Endothelial cell of hepatic sinusoid (primary cell): ENCODE measurements around the gene CRYGS.
"Not testable (repeated sequence)": the region's sequence is repeated elsewhere in the genome, so short reads cannot be mapped to it uniquely, and the experiment has no call there.

Experiments used
- in situ Hi-C: cut with HindIII; loops from 2 replicates; pipeline ENCODE4 v1.10.0; 2017; ENCODE audit warnings: low sequenced_read_pairs

CRYGS gene

GRCh38 chr3:186564586-186564985 lies 20.4 kb upstream of the CRYGS start:
- in situ Hi-C loops = no loop called here

GRCh38 chr3:186552408-186553031 lies 8.3 kb upstream of the CRYGS start:
- in situ Hi-C loops = no loop called here

DNA sequence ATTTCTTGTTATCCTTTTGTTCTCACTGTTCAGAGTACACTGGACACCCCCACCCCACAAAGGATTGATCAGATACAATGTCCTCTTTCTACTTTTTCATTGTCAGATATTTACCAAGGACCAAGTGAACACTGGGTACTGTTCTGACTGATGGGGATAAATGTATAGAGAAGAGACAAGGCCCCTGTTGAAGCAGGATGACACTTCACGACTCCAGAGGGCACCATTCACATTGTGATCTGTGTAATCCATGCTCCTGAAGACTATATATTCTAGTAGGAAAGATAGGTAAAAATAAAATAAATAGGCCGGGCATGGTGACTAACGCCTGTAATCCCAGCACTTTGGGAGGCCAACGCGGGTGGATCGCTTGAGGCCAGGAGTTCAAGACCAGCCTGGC lies 7.2 kb upstream of the CRYGS start:
- in situ Hi-C loops = no loop called here

DNA sequence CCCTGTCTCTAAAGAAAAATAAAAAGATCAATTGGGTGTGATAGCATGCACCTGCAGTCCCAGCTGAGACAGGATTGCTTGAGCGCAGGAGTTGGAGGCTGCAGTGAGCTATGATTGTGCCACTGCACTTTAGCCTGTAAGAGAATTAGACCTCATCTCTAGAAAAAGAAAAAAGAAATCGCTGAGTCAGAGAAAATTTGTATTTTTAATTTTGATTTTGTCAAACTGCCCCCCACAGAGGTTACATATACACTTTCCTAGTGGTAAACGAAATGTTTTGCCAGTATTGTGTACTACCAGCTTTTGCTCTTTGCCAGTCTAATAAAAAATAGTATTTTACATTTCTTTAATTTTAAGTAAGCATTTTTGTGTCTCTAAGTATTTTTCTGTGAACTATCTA lies 5.3 kb upstream of the CRYGS start:
- in situ Hi-C loops = no loop called here

DNA sequence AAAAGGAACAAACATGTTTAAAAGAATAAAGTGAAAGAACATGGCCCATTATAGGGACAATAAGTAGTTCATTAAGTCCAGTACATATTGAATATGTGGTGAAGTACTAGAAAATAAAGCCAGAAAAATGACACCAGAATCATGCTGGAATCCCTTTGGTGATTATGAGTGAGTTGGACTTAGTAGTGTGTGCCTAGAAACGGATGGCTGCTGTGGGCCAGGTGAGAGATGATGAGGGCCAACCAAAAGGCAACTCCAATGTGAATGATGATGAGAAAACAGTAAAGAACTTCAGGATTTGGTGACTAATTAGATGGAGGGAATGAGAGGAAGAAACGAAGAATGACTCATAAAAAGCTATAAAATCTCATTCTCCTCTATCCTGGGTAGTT lies 3.3 kb downstream of the CRYGS start:
- in situ Hi-C loops = no loop called here

- in situ Hi-C loops = no loop called here
Observed at GRCh38 chr3:186540221-186540834, 3.9 kb downstream of the CRYGS start.

DNA sequence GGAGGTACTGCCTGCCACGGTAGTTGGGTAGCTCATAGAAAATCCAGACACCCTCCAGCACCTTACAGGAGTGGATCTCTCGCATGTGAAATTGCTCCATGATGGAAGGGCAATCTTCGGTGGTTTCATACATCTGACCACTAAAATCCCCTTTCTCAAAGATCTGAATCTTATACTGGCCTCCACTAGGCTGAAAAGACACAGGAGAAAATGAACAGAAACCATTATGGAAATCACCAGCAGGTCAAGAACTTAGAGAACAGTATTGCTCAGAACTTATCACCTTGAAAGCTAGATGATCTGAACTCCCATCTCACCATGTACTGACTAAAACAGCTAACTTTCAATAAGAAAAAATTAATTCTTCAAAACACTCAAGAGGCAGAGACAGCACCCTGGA lies 5.4 kb downstream of the CRYGS start:
- in situ Hi-C loops = no loop called here

DNA sequence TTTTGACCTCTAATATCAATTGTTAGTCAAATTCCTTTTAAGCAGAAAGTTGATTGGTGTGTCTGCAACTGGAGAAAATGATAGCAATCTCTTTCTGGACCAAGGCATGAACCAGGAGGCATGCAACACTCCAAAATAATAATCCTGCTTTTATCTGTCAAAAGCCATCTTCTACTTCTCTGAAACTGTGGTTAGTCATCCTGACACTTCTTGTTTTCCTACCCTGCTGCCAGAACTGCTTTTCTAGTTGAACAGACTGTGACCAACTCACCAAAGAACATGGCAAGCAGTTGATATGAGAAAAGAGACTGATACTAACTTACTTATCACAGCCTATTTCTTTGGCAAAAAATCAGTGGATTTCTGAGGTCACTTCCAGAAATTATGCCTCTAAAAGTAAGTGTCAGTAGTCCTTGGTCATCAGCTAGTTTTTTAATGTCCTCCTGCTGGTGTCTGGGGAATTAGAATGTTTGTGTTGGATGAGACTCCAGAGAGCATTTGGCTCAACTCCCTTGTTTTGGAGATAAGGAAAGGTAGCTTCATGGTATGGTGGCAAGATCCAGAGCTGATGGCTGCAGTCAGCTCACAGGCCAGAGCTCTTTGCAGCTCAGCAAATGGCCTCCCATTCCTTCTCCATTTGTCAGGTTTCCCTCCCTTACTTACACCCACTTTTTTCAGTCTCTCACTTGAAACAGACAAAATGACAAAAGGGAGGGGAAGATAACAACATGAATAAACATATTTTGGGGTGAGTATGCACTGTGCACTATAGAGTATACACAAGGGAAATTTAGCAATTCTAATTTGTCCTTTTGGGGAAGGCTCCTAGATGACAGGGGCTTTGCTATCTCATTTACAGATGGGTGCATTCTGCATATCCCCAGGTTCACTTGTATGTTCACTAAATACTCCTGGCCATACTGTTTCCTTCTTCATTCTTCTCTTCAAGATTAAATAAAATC lies 7.0 kb downstream of the CRYGS start:
- in situ Hi-C loops = no loop called here

DNA sequence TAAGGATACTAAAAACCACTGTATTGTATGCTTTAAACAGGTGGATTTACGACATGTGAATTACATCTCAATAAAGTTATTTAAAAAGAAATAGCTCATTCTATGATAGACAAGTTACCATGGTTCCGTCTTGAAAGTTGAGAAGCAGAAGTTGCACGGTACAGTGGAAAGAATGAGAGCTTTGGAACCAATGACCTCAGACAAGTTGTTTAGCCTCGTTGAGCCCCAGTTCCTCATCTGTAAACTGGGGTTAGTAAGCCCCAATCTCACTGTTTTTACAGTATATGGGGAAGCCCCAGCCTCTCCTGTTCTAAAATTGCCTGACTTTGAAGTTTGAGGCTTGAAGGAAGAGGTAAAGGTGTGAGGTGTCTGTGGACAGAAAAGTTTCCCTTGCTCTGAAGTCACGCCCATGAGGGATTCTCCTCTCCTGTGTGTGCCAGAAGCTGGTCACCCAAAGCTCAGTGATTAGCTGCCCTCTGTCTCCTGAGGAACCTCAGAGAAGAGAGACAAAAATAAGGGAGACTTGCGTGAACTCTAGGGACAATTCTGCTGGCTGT lies 10.0 kb downstream of the CRYGS start:
- in situ Hi-C loops = no loop called here

DNA sequence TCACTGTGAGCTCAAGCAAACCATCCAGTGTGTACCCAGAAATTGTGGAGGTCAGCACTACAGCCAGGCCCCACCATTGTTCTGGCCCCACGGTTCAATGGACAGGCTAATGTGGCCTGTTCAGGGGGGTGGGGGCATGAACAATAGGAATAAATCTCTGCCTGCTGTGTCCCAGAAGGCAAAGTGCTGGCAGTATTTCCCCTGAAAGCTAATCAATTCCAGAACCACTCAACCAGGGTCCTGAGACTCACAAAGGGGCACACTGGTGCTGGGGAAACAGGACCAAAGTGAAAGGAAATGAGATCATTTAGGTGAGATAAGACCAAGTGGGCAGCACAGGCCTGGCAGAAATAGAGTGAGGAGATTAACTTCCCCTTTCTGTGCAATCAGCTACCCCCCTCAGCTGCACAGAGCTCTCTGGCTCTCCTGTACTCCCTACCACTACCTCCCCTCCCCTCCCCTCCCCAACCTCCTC lies 11.5 kb downstream of the CRYGS start:
- in situ Hi-C loops = no loop called here

GRCh38 chr3:186531694-186532093 lies 12.5 kb downstream of the CRYGS start:
- in situ Hi-C loops = not testable (repeated sequence)

DNA sequence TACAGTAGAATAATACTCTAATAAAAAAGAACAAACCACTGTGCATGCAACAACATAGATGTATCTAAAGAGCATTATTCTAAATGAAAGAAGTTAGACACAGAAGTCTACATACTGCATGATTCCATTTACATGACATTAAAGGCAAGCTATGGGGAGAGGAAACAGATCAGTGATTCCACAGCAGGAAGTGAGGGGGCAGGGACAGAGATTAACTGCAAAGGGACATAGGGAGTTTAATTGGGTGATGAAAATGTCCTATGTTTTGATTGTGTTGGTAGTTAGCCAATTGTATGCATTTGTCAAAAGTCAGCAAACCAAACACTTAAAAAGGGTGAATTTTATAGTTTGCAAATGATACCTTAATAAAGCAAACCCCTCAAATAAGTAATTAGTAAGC lies 13.8 kb downstream of the CRYGS start:
- in situ Hi-C loops = no loop called here

DNA sequence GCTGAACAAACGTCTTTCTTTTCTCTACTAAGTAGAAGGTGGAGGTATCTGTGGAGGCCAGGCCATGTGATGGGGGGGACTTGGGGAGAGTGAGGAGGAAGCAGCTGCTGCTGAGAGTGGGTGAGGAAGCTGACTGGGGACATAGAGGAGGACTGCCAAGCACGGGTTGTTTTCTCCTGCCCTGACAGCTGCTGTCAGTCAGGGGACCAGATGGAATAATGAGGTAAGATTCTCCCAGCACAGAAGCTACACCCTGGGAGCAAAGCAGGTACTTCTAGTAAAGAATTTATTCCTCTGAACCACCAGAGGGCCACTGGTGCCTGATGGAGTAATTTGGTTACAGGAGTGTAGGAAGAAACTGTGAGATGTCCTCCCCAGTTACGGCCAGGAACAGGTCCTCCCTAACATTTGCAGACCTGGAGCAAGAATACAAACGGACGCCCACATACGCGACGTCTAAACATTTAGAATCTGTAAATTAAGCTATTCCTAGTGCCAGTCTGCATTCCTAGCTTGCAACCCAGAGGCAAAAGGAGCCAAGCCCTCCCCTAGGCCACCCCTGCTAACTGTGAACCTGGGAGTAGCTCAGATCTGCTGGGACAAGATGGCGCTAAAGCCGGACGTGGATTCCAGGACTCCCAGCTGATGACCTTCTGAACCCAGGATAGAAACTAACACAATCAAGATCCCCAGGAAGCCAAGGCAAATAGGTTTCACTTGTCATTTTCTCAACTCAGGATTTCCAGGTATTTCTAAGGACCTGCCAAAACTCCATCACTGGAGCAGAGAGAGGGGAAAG lies 14.8 kb downstream of the CRYGS start:
- in situ Hi-C loops = loop anchor here (10.0 kb wide), 1 partner anchor 535 kb away; no protein-coding TSS in a partner anchor

- in situ Hi-C loops = loop anchor here (10.0 kb wide), 1 partner anchor 531 kb away; no protein-coding TSS in a partner anchor
Observed at GRCh38 chr3:186526256-186526606, 17.9 kb downstream of the CRYGS start.

- in situ Hi-C loops = loop anchor here (10.0 kb wide), 1 partner anchor 531 kb away; no protein-coding TSS in a partner anchor
Observed at GRCh38 chr3:186525369-186526255, 18.6 kb downstream of the CRYGS start.

DNA sequence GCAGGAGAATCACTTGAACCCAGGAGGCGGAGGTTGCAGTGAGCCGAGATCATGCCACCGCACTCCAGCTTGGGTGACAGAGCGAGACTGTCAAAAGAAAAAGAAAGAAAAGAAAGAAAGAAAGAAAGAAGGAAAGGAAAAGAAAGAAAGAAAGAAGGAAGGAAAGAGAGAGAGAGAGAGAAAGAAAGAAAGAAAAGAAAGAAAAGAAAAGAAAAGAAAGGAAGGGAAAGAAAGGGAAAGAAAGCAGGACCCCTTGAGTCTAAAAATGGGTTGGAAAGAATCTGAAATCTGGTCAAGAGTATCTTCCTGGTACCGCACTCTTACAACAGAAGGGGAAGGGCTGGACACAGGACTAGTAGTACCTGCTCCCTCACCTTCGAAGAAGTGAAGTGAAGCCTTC lies 19.6 kb downstream of the CRYGS start:
- in situ Hi-C loops = loop anchor here (10.0 kb wide), 1 partner anchor 530 kb away; no protein-coding TSS in a partner anchor

- in situ Hi-C loops = loop anchor here (10.0 kb wide), 1 partner anchor 529 kb away; no protein-coding TSS in a partner anchor
Observed at GRCh38 chr3:186523434-186523833, 20.7 kb downstream of the CRYGS start.

GRCh38 chr3:186523022-186523421 lies 21.2 kb downstream of the CRYGS start:
- in situ Hi-C loops = loop anchor here (10.0 kb wide), 1 partner anchor 528 kb away; no protein-coding TSS in a partner anchor
